GM19099 (cell line): ENCODE measurements around the gene ATP11C.

Experiments used
- POLR2A ChIP-seq: IDR thresholded peaks from 3 replicates; pipeline ENCODE4 v1.6.1; 2011; ENCODE audit warnings: low read depth; ENCODE audit not compliant: insufficient read length; ENCODE audit errors: extremely low read depth

ATP11C gene

GRCh38 chrX:139932901-139933796 is at the start of gene ATP11C:
ATP11C (minus strand) TSS chrX:139933053; CDS start chrX:139932042, 1,011 bp downstream.
- TF ChIP-seq POLR2A = peak; percentile 74

GRCh38 chrX:139974471-139974870 is 41.6 kb upstream of the ATP11C start:
- no peak for TF ChIP-seq POLR2A

GRCh38 chrX:139972629-139973624 is 40.1 kb upstream of the ATP11C start:
- no peak for TF ChIP-seq POLR2A

GRCh38 chrX:139972113-139972512 is 39.3 kb upstream of the ATP11C start:
- no peak for TF ChIP-seq POLR2A

GRCh38 chrX:139971394-139971749 is 38.5 kb upstream of the ATP11C start:
- no peak for TF ChIP-seq POLR2A

GRCh38 chrX:139969286-139969685 is 36.4 kb upstream of the ATP11C start:
- no peak for TF ChIP-seq POLR2A

GRCh38 chrX:139967750-139968149 is 34.9 kb upstream of the ATP11C start:
- no peak for TF ChIP-seq POLR2A

- no peak for TF ChIP-seq POLR2A
Observed at GRCh38 chrX:139967300-139967699, 34.4 kb upstream of the ATP11C start.

GRCh38 chrX:139965421-139965820 is 32.6 kb upstream of the ATP11C start, which contains the start of gene CXorf66:
CXorf66 (minus strand) TSS chrX:139965521; CDS start chrX:139965496, 25 bp downstream.
- no peak for TF ChIP-seq POLR2A

- no peak for TF ChIP-seq POLR2A
Observed at GRCh38 chrX:139949703-139950102, 16.9 kb upstream of the ATP11C start.

- TF ChIP-seq POLR2A = no peak
Observed at GRCh38 chrX:139945075-139945474, 12.2 kb upstream of the ATP11C start.

- no peak for TF ChIP-seq POLR2A
Observed at GRCh38 chrX:139936259-139936658, 3.4 kb upstream of the ATP11C start.

- TF ChIP-seq POLR2A = no peak
Observed at GRCh38 chrX:139933904-139934303, 1.1 kb upstream of the ATP11C start.

GRCh38 chrX:139932073-139932900 is 566 bp downstream of the ATP11C start:
- peak; percentile 15 for TF ChIP-seq POLR2A

- TF ChIP-seq POLR2A = no peak
Observed at GRCh38 chrX:139931646-139932072, 1.2 kb downstream of the ATP11C start.
